Erythroblast (primary cell): ENCODE data around the gene RTN4RL1.
"Not testable (repeated sequence)": the region's sequence is repeated elsewhere in the genome, so short reads cannot be mapped to it uniquely, and the experiment has no call there.

Source experiments
- DNase-seq, 2 experiments: peaks; one replicate each; lab custom pipeline; 2025; lab: John Stamatoyannopoulos, UW
- GATA1 ChIP-seq: IDR thresholded peaks from 2 replicates; pipeline ENCODE4 v1.6.1; 2011; ENCODE audit warnings: low read depth, mild to moderate bottlenecking, control low read depth, low read length, moderate library complexity
- POLR2A ChIP-seq: IDR thresholded peaks from 2 replicates; pipeline ENCODE4 v1.6.1; 2011; ENCODE audit warnings: mild to moderate bottlenecking, low read length

RTN4RL1 gene

GRCh38 chr17:1908699-1909309, 116.3 kb downstream of the RTN4RL1 start:
- TF ChIP-seq POLR2A: no peak
- no peak for TF ChIP-seq GATA1
- DNase-seq: peak; percentile 48 to 50

GRCh38 chr17:1907909-1908698, 117.0 kb downstream of the RTN4RL1 start:
- peak in 1 of 2 experiments; percentile 19 for DNase-seq

GRCh38 chr17:1907216-1907631, 117.9 kb downstream of the RTN4RL1 start:
- no peak for DNase-seq

More at GRCh38 chr17:1907909-1908698, 117.0 kb downstream of the RTN4RL1 start:
- TF ChIP-seq POLR2A (no peak), GATA1 (no peak)

GRCh38 chr17:1906662-1907101, 118.5 kb downstream of the RTN4RL1 start:
- DNase-seq: no peak
- no peak for TF ChIP-seq POLR2A
- no peak for TF ChIP-seq GATA1

More at GRCh38 chr17:1907216-1907631, 117.9 kb downstream of the RTN4RL1 start:
- TF ChIP-seq POLR2A (no peak), GATA1 (no peak)

GRCh38 chr17:1905190-1905913, 119.8 kb downstream of the RTN4RL1 start:
- no peak for TF ChIP-seq GATA1
- TF ChIP-seq POLR2A: no peak
- DNase-seq: no peak

DNA sequence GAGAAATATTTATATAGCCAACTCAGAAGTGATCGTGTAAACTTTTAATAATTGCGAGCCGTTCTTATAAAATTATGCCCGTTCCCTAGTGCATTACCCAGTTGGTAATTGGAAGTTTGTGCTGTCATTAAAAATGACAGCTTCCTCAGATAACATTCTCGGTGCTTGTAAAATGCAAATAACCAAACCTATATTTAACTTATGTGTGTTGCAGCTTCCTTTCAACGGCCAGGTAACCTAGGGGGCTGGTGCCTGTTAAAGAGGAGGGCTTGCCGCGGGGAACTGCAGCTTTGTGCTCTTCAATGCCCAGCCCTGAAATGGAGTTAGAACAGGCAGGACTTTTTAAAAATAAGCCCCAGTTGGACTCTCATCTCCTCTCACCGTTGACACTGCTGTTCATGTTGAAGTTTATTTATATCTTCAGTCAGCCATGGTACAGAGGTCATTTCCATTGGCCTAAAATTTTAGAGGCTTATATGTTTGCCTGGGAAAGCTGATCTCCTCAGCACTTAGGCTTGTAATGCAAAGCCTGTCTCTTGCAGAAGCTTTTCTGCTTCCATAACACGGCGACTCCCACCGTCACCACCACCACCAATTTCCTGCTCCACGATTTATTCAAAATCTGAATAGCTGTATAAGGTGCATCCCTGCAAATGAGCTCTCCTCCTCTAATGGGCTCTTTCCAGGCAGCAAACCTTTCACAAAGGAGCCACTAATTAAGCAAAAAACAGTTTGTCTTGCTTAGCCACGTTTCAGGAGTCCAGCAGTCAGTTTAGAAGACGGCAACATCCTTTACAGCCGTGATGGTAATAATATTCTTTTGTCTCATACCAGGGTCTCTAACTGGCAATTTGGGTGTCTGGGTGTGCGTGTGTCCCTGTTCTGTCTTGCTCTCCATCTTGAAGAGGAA, 120.6 kb downstream of the RTN4RL1 start:
- DNase-seq: no peak
- TF ChIP-seq POLR2A (no peak), GATA1 (no peak)

DNA sequence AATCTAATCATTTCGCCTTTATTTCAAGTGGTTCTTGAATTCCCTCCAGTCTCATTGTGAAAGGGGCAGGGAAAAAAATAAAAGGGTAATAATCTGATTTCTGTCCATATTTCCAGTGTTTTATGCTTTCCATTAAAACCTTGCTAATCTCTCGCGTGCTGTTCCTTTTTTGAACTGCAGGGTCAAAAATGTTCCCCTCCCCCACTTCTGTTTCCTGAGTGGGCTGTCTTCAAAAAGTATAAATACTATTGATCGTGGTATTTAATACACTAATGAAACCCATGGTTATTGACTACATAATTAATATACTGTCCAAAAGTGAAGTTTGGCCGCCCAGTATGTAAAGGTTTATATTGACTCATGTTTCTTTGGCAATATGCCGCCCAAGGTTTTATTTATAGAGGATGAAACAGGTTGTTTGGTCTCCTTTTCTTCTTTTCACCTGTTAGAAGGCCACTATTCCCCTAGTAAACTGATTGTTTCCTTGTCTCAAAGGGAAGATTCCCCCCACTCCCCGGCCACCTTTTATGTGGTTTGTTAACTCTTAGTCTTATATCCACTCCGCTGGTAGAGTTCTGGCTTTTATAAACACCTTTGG, 125.6 kb downstream of the RTN4RL1 start:
- no peak for TF ChIP-seq GATA1
- TF ChIP-seq POLR2A: no peak
- peak in 1 of 2 experiments; percentile 9 for DNase-seq

- no peak for TF ChIP-seq GATA1
- no peak for TF ChIP-seq POLR2A
- DNase-seq: no peak
These were observed 126.3 kb downstream of the RTN4RL1 start for GRCh38 chr17:1898872-1899271.

- TF ChIP-seq GATA1 (no peak), POLR2A (no peak)
- no peak for DNase-seq
These were observed 126.8 kb downstream of the RTN4RL1 start for GRCh38 chr17:1898332-1898731.

DNA sequence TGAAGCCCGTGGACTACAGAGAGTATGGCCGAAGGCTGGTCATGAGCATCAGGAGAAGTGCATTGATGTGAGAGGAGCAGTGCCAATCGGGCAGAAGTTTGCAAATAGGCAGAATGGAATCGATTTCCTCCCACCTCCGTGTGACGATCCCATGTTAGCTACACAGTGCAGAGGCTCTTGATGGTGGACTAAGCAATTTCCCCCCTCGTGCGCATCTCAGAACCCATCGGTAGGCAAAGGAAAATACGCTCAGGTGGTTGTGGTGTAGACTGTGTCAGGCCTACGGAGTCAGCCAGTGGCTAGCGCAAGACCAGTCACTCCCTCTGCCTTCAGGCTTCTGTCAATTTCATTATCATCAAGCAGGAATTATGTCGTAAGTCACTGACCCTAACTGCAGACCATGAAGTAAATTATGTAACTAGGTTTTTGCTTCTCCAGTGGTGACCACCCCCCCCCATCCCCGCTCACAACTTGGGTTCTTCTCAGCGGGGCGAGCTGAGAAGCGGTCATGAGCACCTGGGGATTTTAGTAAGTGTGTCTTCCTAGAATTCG, 128.0 kb downstream of the RTN4RL1 start:
- no peak for DNase-seq
- no peak for TF ChIP-seq POLR2A
- TF ChIP-seq GATA1: no peak

DNA sequence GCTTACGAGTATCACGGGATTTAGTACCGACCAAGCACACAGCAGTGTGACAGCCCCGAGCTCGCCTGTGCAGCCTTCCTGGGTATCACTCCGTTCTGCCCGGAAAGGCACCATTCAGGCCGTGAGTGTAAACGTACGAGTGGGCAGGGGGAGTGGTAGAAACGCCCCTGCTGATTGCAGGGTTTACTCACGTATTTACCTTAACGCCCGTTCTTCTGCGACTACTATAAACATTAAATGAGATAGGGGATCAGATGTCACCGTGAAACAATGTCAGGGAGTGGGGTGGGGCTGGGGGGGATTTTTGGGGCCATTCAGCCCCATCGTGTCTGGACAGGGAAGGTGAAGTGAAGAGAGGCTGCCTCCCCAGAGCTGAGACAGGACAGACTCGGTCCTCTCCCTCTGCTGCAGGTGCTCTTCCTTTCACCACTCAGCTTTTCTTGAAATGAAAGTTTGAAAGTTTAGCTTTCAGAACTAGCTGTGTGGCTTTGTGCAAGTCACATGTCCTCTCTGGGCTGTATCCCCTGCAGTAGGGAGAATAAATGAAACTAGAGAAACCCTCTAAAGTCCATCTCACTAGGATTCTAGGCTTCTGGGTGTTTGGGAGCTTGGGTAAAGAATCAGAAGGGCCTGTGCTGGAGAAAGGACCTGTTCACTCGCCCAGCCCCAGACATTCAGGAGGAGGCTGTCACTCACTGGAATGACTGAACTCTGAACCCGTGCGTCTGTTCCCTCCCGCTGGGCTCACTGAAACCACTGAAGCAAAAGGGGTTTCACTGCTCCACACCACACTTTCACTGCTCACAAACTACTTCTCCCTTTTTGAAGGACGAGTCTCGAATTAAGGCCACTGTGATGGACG, 128.7 kb downstream of the RTN4RL1 start:
- TF ChIP-seq POLR2A (no peak), GATA1 (no peak)
- no peak for DNase-seq

GRCh38 chr17:1895479-1895878, 129.7 kb downstream of the RTN4RL1 start:
- not testable (repeated sequence) for DNase-seq
